HG03196 (cell line): ENCODE data around the gene UMODL1.

Experiments used
- ATAC-seq: cut with Tn5 transposase; IDR thresholded peaks from one replicate; pipeline ENCODE4 v1.9.1; 2021; ENCODE audit not compliant: unreplicated experiment

UMODL1 gene

DNA sequence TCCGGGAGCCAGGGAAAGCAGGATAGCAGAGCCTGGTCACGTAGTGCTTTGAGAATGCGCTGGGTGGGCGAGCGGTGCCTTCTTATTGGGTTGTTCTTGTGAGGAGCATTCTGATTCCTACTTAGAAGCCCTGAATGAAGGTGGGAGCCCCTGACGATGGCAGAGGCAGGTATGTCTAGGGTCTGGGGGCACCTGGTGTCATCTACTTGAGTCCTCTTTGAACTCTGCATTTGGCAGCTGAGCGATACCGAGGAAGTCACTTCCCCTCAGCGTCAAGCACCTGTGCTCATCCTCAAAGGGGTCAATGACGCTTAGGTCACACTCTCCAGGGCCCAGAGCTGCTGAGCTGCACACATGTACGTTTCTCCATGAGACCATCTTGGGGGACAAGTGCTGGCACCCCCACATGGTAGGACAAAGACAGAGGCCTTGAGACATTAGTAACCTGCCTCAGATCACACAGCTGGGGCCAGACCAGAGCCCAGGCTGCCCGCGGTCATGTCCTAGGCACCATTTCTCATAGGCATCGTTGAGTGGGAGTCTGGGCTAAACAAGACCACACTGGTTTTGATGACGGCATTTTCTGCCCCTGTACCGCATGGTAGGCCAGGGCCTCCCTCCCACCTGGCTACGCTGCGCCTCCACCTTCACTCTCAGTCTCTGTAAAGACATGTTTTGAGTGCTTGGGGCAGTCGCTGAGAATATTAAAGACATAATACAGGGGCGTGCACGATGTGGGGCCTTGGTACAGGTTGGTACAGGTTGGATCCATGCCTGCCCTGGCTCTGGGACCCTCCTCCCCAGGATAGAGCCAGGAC is 78.7 kb downstream of the UMODL1 start:
- ATAC-seq, result no peak

DNA sequence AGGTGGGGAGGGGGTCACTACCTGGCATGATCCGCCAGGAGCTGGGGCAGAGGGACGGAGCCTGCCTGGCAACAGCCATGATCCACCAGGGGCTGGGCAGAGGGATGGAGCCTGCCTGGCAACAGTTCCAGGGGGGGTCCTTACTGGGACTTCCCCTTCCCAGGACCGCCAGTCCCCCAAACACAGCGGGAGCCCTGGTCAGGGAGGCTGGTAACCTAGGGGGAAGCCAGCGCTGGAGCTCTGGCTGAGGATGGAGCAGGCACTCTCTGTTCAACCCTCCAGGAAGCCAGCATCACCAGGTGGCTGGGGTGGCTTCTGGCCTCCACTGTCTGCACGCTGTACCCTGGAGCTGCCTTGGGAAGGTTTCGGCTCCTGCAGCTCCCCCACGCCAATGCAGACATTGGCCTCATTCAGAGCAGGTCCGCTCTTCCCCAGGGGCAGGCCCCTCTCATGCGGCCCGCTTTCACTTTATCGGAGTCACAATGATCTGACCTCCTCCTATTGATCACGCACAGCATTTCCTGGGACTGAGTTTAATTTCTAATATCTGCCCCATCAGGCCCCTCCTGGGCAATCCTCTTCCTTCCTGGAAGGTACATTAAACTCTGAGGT is 79.5 kb downstream of the UMODL1 start:
- no peak for ATAC-seq

DNA sequence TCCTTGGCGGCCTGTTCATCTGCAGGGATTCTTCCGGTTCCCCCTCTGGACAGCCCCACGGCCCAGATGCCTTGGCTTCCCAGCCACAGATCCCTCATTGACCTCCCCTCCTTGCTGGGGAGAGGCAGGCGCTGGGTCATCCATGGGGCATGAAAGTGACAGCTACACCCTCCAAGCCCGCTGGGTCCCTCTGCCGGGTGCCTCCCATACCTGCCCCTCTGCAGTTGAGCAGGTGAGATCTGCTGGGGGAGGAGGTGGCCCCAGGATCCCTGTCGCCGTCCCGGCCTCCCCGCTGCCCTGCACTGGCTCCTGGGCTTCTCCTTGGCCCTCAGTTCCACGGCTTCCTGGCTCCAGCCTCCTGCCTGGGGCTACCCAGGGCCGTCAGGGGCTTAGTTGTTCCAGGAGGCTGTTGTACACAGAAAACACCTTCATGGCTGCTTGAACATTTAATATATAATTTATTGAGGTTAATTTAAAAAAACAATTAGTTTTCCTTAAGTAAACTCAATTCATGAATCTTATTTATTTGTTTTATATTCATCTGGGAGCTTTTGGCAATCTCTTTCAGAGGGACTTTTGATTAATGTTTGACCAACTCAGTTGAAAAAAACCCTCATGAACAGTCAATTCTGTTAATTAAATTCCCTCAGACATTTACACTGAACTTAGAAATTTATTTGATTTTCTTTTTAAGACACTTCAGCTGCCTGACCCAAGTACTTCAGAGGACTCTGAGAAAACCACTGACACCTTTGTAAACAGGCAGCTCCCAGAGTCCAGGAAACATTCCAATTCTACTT is 80.2 kb downstream of the UMODL1 start:
- ATAC-seq, result no peak

DNA sequence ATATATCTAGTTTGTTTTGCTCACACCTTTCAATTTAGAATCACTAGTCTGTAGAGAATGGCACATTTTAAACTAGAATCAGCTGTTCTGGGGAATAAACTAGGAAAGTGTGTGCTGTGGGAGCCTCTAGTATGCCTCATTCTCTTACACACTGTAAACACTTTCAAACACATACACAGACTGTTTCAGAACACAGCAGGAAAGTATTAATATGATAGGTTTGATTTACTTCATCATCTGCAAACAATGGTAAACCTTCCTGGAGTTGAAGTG is 80.8 kb downstream of the UMODL1 start:
- no peak for ATAC-seq

DNA sequence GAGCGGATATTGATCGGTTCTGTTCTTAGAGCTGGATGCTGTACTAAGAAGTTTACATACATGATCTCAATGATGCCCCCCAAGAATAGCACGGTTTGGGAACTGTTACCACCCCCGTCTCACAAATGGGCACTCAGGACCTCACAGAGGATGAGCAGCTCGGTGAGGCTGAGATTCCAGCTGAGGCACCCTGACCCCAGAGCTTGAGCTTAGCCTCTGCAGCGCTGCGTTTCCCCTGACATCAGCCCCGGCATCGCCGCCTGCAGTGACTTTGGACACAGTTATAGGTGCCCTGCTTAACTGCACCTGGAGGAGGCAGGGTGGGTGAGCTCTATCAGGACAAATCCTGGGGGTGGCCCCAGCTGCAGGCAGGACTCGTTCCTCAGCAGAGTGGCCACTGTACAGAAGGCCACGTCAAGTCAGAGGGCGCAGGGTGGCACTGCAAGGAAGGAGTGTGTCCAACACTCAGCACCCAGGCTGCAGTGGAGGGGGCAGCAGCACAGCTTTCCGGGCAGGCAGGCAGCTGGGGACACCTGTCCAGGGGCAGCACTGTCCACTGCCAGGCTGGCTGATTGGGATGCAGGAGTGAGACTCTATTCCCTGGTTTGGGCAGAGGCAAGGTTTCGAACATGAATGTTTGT is 82.0 kb downstream of the UMODL1 start:
- ATAC-seq, result no peak

DNA sequence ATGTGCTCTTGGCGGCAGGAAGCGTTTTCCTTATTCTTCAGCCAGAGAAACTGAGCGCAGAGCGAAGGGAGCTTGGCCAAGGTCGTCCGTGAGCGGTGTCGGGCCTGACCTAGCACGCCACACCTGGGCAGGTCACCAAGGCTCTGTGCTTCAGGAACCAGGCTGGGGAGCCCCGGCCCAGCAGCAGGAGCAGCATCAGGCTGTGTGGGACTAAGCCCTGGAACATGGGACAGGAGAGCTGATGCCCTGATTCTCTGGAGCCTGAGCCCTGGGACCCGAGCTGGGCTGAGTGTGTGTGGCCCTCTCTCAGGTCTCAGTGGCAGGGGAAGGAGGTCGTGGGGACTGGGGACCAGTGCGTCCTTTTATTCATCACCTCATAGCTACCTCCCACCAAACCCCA is 82.6 kb downstream of the UMODL1 start:
- no peak for ATAC-seq

DNA sequence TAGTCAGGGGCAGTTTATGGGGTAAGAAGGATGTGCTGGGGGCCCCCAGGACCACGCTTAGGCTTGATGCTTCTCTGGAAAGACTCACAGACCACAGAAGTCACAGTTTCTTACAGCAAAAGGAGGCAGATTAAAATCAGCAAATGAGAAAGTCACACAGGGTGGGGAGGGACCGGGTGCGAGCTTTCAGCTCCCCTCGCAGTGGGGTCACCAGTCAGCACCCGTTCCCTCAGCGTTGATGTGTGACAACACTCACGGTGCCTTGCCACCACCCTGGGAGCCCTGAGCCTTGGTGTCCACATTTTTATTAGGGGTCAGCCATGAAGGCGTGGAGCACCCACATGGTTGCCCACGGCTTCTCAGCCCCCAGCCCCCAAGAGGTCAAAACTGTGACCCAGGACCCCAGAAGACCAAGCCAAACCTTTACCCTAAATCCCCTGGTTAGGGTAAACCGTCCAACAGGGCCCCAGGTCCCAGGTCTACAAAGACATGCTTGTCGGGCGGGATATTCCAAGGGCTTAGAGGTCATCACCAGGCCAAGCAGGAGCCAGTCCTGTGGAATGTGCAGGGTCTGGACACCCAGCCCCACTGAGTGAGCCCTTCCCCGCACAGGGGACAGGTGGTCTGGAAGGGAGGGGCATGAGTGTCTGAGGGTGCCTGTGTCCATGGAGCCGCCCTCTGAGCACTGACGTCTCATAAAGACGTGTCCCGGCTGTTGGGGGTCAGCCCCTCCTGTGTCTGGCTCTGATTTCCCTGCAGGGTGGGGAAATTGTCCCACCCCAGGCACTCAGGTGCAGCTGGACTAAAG is 83.3 kb downstream of the UMODL1 start:
- ATAC-seq, result no peak

DNA sequence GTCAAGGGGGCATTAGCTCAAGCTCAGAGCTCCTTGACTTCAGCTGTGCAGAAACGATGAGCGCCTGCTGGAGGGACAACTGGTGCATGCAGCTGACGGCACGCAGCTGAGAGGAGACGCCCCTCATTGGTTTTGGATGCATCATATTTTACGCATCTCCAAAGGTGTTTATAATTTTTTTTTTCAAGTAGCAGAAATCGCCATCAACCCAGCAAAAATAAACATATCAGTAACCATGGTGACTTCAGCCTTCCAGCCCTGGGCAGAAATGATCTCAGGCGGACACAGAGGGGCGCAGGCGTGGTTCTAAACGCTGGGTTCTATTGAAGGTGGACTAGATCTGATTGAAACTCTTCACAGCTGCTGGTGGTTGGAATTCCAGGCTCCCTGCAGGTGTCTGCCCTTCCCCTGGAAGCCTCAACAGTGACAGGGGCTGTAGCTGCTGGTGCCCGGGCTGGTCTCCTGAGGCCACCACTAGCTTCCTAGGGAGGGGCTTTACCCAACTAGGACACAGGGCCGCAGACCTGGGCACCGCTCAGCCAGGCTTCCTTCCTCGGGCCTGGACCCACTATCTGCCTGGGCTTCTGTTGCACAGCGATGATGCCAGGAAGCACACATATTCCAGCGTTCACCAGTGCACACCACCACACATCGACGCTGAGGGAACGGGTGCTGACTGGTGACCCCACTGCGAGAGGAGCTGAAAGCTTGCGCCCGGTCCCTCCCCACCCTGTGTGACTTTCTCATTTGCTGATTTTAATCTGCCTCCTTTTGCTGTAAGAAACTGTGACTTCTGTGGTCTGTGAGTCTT is 84.1 kb downstream of the UMODL1 start:
- ATAC-seq, result no peak

DNA sequence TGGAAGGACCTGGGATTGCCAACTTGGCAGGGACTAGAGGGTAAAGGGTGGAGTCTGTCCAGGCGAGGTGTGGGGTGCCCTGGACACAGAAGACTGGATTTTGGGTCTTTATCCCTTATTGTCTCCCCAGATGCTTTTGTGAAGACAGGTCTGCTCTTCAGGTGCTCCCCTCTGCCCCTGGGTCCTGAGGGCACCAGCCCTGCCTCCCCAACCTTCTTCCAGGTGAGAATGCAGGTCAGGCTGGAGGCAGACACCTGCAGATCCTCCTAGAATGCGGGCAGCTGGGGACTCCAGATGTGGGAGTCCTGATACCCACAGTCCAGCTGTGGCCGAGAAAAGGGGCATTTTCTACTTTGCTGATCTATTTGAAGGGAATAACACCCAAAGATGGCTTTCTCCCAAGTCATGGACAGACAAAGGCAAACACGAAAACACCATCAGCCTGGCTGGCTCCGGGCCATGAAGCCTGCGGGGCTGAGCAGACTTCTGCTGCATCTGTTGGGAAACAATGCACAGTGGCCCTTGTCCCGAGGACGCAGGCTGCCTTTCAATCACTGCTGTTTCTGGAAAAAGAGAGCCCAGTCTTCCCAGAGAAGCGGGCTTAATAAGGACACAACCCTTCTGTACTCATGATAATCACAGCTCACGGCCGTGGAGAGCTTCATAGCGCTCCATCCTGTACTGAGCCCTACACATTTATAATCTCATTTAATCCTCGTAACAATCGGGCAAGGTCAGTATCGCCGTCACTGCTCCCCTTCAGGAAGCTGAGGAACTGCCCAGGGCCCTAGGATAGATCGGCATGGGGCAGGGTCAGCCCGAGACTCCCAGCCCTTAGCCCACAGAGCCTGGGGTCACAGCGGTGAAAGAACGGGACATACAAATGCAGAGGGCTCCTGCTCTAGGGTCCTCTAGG is 85.8 kb downstream of the UMODL1 start:
- no peak for ATAC-seq

DNA sequence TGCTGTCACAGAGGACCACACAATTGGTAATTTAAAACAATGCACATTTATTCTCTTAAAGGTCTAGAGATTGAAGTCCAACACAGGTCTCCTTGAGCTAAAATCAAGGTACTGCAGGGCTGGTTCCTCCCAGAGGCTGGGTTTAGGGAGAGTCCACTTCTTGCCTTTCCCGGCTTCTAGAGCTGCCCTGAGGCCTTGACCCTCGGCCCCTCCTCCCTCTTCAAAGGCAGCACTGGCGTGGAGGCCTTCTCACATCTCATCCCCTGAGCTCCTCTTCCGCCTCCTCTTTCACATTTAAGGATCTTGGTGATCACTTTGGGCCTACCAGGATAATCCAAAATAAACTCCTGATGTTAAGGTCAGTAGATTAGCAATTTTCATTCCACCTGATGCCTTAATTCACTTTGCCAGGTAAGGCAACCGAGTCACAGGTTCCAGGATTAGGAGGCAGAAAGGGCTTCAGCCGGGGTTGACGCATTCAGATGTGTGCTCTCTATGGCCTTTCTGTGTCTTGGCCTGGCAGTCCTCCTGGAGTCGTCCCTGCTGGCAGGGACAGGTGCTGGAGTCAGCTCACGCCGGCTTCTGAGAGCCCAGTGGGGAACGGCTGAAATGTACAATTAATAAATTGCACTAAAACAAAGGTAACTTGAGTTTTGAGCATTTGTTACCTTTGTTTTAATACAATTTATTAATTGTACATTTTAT is 86.6 kb downstream of the UMODL1 start:
- no peak for ATAC-seq

DNA sequence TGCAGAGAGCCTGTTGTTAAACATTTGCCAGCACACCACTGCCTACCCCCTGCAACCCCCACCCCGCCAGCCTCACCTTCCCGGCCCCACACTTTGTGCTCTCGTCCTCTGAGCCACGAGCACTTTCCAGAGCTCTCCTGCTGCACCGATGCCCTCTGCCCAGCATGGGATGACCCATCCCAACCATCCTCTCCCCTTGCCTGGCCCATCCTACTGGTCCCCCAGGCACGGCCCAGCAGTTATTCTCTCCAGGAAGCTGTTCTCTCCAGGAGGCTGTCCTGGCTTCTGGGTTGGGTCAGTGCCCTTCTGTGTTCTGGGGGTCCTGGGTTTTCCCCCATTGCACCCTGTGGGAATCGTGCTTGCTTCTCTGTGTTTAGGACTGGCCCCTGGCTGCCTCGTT is 87.7 kb downstream of the UMODL1 start:
- ATAC-seq, result no peak

DNA sequence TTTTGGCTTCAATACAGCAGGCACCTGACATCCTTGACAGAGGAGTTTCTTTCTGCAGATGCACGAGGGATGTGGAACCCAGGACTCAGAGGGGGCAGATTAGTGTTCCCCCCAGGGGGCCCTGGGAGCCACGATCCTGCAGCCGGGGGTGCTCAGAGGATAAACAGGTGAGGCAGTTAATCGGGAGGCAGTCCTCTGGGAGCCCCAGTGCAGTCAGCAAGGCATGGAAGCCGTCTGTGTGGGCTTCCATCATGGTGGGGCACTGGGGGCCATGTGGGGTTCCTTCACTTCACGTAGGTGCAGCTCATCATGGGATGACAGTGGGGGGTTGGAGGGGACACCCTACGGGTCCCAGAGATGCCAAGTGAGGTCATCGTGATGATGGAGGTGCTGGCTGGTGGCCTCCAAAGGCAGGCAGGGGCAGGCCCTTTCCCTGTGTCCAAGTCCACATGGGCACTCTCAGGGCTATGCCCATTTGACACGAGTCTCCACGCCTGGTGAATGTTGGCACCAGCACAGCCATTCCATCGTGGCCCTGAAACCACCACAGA is 88.5 kb downstream of the UMODL1 start:
- no peak for ATAC-seq

DNA sequence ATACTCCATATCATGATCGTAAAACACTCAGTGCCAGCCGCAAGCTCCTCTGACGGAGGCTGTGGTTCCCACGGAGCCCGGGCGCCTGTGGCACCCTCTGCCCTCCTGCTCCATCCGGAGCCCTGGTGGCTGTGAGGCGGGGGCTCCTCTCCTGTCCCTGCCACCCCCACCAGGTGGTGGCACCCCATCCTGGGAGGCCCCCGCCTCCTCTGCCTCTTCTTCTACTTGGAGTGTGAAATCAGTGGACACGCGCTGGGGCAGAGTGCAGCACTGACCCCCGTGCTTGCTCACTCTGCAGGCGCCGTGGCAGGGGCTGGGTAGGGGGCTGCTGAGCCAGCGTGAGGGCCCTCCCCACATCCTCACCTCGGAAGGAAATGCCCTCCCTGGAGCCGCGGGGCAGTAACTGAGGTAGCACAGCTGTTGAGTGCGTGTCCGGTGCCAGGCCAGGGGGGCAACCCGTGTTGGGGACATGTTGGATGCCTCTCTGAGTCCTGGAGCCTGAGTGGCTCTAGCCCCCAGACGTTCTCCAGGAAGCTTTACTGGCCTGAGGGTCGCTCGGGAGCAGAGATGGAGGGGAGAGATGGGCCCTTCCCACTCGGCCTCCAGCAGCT is 89.1 kb downstream of the UMODL1 start:
- no peak for ATAC-seq

DNA sequence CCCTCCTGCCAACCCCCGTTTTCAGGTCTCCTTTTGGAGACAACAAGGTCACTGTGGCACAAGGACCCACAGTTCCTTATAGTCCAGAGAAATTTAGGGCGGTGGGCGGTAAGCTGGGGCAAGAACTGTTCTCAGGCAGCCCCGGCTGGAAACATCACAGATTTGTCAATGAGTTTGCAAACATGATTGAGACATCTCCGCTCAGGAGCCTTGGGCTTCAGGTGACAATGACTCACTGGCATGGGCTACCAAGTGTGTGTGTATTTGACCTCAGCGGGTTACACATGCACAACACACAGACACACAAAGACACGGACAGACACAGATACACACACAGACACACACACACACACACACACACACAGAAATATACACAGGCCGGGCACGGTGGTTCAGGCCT is 89.6 kb downstream of the UMODL1 start:
- no peak for ATAC-seq

DNA sequence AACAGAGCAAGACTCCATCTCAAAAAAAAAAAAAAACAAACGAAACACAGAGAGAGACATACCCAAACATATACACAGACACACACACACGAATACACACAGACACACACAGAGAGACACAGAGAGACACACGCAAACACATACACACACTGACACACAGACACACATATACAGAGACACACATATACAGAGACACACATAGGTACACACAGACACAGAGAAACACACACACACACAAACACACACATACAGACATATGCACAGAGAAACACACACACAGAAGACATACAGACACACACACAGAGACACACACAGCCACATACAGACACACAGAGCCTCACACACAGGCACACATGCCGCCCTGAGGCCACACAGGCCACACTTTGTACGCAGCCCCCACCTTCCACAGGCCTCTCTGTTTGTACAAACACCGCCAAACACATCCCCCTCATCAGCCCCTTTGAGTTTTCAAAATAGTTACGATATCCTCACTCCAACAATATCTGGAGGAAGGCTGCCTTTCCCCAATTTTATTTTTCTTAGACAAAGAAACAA is 90.4 kb downstream of the UMODL1 start:
- ATAC-seq, result no peak

DNA sequence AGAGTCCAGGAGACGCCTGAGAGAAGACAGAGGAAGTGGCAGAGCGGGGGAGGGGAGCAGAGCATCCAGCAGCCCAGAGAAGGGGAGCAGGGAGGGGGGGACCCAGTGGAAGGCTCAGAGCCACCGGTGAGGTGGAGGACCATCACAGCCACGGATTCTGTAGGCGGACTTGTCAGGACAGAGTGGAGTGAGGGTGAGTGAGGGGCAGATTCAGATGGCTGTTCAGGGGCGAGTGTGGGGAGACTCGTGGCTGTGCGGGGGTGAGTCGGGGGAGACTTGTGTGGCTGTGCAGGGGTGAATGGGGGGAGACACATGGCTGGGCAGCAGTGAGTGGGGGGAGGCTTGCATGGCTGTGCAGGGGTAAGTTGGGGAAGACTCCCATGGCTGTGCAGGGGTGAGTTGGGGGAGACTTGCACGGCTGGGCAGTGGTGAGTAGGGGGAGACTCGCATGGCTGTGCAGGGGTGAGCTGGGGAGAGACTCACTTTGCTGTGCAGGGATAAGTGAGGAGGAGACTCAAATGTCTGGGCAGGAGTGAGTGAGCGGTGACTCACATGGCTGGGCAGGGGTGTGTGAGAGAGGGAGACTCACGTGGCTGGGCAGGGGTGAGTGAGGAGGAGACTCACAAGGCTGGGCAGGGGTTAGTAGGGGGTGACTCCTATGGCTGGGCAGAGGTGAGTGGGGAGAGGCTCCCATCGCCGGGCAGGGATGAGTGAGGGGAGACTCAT is 91.0 kb downstream of the UMODL1 start:
- no peak for ATAC-seq
